Ishikawa (cell line): ENCODE measurements around the gene CSRP3.

Experiments
- EP300 ChIP-seq: IDR thresholded peaks from 2 replicates; pipeline ENCODE4 v1.6.1; 2012; ENCODE audit warnings: borderline replicate concordance
- REST ChIP-seq: IDR thresholded peaks from 2 replicates; pipeline ENCODE4 v1.6.1; 2012; ENCODE audit warnings: low read depth, mild to moderate bottlenecking
- TEAD4 ChIP-seq: IDR thresholded peaks from 2 replicates; pipeline ENCODE4 v1.6.1; 2012
- YY1 ChIP-seq: IDR thresholded peaks from 2 replicates; pipeline ENCODE4 v1.6.1; 2012; ENCODE audit warnings: low read depth

GRCh38 chr11:19244621-19245020 lies 42.8 kb upstream of the CSRP3 start:
- TF ChIP-seq TEAD4 (no peak), REST (no peak), YY1 (no peak), EP300 (no peak)
